ENCODE data around the gene FOXG1.

DNA sequence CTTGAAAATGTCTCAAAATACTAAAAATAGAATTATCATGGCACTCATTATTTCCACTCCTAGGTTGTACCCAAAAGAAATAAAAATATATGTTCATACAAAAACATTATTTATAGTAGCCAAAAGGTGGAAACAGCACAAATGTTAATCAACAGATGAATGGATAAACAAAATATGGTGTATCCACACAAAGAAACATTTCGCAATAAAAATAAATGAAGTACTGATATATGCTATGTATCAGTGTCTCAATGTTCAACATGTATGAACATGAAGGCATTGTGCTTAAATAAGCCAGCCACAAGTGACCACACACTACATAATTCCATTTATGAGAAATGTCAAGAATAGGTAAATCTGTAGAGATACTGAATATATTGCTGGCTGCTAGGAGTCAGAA, 40.9 kb downstream of the FOXG1 start:
- TF ChIP-seq, protein P1, sequence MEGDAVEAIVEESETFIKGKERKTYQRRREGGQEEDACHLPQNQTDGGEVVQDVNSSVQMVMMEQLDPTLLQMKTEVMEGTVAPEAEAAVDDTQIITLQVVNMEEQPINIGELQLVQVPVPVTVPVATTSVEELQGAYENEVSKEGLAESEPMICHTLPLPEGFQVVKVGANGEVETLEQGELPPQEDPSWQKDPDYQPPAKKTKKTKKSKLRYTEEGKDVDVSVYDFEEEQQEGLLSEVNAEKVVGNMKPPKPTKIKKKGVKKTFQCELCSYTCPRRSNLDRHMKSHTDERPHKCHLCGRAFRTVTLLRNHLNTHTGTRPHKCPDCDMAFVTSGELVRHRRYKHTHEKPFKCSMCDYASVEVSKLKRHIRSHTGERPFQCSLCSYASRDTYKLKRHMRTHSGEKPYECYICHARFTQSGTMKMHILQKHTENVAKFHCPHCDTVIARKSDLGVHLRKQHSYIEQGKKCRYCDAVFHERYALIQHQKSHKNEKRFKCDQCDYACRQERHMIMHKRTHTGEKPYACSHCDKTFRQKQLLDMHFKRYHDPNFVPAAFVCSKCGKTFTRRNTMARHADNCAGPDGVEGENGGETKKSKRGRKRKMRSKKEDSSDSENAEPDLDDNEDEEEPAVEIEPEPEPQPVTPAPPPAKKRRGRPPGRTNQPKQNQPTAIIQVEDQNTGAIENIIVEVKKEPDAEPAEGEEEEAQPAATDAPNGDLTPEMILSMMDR (IDR thresholded peaks at IDR 0.05), result no peak
- TF ChIP-seq POLR2A (IDR thresholded peaks at IDR 0.05), result no peak

Data from vagina (tissue), 2 donors.